HG02798 (cell line): Measurements from ENCODE around the gene ACAD10.

Experiments
- ATAC-seq: cut with Tn5 transposase; IDR thresholded peaks from one replicate; pipeline ENCODE4 v1.9.1; 2021; ENCODE audit warnings: mild to moderate bottlenecking; ENCODE audit not compliant: unreplicated experiment, poor library complexity

ACAD10 gene

GRCh38 chr12:111773801-111774551, 88.1 kb downstream of the ACAD10 start:
- ATAC-seq, result peak; percentile 61

- peak; percentile 70 for ATAC-seq
Observed at GRCh38 chr12:111775205-111776193, 89.6 kb downstream of the ACAD10 start.

GRCh38 chr12:111776836-111777344, 91.0 kb downstream of the ACAD10 start:
- ATAC-seq, result no peak

GRCh38 chr12:111777345-111778045, 91.6 kb downstream of the ACAD10 start:
- no peak for ATAC-seq

- no peak for ATAC-seq
Observed at GRCh38 chr12:111780166-111780565, 94.3 kb downstream of the ACAD10 start.

- ATAC-seq, result no peak
Observed at GRCh38 chr12:111780615-111781014, 94.8 kb downstream of the ACAD10 start.

- no peak for ATAC-seq
Observed at GRCh38 chr12:111781085-111781658, 95.3 kb downstream of the ACAD10 start.

- no peak for ATAC-seq
Observed at GRCh38 chr12:111783046-111783445, 97.2 kb downstream of the ACAD10 start.

GRCh38 chr12:111784953-111785352, 99.1 kb downstream of the ACAD10 start:
- ATAC-seq, result no peak

GRCh38 chr12:111785651-111786050, 99.8 kb downstream of the ACAD10 start:
- ATAC-seq, result no peak

GRCh38 chr12:111788178-111788654, 102.4 kb downstream of the ACAD10 start:
- ATAC-seq, result no peak

GRCh38 chr12:111789779-111790178, 103.9 kb downstream of the ACAD10 start:
- no peak for ATAC-seq

GRCh38 chr12:111791507-111791906, 105.7 kb downstream of the ACAD10 start:
- ATAC-seq, result no peak

- no peak for ATAC-seq
Observed at GRCh38 chr12:111792155-111792855, 106.5 kb downstream of the ACAD10 start.

GRCh38 chr12:111792856-111793235, 107.0 kb downstream of the ACAD10 start:
- ATAC-seq, result no peak

GRCh38 chr12:111798182-111798581, 112.3 kb downstream of the ACAD10 start:
- ATAC-seq, result no peak

- no peak for ATAC-seq
Observed at GRCh38 chr12:111799758-111800157, 113.9 kb downstream of the ACAD10 start.

- no peak for ATAC-seq
Observed at GRCh38 chr12:111803038-111803626, 117.3 kb downstream of the ACAD10 start.

GRCh38 chr12:111803851-111804250, 118.0 kb downstream of the ACAD10 start:
- no peak for ATAC-seq
